GM10847 (cell line): ENCODE measurements around the gene NDUFAF7.

Experiments used
- POLR2A ChIP-seq: IDR thresholded peaks from 2 replicates; pipeline ENCODE4 v1.6.1; 2011; ENCODE audit not compliant: insufficient read length; ENCODE audit errors: extremely low read depth

The NDUFAF7 gene

GRCh38 chr2:37263839-37264238, 32.4 kb downstream of the NDUFAF7 start:
- no peak for TF ChIP-seq POLR2A

- no peak for TF ChIP-seq POLR2A
These were observed 36.2 kb downstream of the NDUFAF7 start for GRCh38 chr2:37267685-37268084.

- TF ChIP-seq POLR2A = no peak
These were observed 36.7 kb downstream of the NDUFAF7 start for GRCh38 chr2:37268111-37268510.

DNA sequence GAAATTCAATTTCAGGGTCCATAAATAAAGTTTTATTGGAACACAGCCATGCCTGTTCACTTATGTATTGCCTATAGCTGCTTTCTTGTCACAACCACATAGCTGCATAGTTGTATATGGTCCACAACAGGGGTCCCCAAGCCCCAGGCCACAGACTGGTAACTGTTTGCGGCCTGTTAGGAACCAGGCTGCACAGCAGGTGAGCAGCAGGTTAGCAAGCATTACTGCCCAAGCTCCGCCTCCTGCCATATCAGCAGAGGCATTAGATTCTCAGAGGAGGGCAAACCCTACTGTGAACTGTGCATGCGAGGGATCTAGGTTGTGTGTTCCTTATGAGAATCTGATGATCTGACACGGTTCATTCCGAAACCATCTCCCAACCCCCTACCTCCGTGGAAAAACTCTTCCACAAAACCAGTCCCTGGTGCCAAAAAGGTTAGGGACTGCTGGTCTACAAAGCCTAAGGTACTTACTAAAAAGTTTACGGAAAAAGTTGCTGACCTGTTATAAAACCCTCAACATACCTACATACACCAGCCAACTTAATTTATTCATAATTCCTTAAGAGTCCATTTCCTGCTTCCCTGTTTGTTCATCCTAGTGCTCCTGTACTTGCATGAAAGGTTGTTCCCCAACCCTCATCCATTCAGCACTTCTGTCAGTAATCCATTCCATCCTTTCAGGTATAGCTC, 40.1 kb downstream of the NDUFAF7 start:
- TF ChIP-seq POLR2A = no peak

- TF ChIP-seq POLR2A = no peak
These were observed 43.0 kb downstream of the NDUFAF7 start for GRCh38 chr2:37274359-37274965.

- TF ChIP-seq POLR2A = no peak
These were observed 44.8 kb downstream of the NDUFAF7 start for GRCh38 chr2:37276291-37276690.

- no peak for TF ChIP-seq POLR2A
These were observed 50.5 kb downstream of the NDUFAF7 start for GRCh38 chr2:37281916-37282315.

DNA sequence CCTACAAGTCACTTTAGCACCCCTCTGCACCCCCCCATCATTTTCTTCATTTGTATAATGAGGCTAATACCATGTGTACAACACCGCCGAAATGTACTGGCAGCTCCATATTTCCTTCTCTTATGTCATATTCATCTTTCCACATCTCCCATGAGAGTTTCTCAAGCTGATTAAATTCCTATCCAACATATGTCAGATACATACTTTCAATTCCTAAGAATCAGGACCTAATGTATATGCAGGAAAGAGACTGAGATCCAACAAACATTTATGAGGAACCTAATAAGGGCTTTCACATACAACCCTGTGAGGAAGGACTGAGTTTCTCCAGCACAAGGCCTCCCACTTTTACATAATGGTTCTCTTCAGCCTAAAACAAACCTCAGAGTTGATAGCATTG, 51.3 kb downstream of the NDUFAF7 start:
- no peak for TF ChIP-seq POLR2A

DNA sequence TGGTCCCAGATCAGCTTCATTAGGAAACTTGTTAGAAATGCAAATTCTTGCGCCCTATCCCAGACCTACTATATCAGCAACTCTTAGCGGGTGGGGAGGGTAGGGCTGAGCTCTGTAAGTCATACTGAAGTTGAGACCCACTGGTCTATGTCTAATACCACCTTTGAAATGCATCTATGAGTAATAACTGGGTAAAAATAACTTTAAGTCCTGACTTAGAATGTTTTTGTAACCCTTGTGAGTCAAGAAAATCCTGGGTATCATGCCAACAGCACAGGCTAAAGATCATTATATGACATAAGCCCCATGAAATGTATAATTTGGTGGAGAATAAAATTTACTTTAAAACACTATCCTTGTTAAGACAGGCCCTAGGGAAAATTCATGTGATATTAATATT, 51.7 kb downstream of the NDUFAF7 start:
- TF ChIP-seq POLR2A = no peak

DNA sequence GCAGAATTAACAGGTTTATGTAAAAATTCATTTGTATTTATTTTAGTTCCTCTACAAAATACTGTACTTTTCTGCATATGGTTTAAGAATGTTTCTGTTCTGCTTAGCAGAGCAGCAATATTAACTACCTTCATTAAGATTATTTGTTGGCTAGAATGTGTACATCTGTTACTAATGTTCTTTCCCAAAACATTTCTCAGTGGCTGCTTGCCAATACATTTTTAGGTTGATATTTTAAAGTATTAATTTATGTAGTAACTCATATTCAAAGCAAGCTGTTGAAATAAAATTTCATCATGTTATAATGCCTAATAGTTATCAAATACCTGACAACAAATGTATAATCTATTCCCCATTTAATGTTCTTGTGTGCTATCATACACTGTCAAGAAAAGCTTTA, 52.9 kb downstream of the NDUFAF7 start:
- TF ChIP-seq POLR2A = no peak

GRCh38 chr2:37287966-37288365, 56.5 kb downstream of the NDUFAF7 start:
- no peak for TF ChIP-seq POLR2A

DNA sequence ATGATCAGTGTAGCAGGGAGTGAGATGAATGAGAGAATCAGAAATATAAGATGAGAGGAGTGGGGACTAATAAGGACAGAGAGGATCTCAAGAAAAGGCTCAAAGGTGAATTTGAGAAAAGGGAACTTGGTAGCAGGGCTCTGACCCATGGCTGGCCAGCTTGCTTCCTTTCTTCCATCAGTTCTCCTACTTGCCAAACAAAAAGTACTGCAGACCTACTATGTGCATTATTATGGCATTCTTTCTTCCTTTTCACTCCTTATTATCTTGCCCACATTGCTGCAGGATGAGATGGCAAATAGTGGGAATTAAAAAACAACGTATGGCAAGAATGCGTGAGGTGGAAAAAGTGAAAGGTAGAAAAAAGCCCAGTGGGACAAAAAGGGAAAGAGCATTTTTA, 60.2 kb downstream of the NDUFAF7 start:
- no peak for TF ChIP-seq POLR2A

- TF ChIP-seq POLR2A = no peak
These were observed 64.1 kb downstream of the NDUFAF7 start for GRCh38 chr2:37295469-37296073.

DNA sequence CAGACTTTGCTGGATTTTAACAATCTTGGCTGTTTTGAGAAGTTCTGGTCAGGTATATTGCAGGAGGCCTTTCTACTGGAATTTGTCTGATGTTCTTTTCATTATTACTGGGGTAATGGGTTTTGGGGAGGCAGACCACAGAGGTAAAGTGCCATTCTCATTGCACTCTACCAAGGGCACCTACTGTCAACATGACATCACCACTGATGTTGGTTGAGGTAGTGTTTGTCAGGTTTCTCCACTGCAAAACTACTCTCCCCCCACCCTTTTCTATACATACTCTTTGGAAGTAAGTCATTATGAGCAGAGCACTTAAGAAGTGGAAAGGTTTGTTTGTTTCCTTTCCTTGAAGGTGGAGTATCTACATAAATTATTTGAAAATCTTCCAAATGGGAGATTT, 66.2 kb downstream of the NDUFAF7 start:
- TF ChIP-seq POLR2A = no peak
